Nephron progenitor cell (in vitro differentiated cells): Measurements from ENCODE around the gene BICRAL.

Experiments used
- DNase-seq: peaks from one replicate; pipeline ENCODE4 v3.0.0; 2021
- H3K27ac Mint-ChIP-seq: 2 replicates; pipeline ENCODE4 v1.8.0; 2021; ENCODE audit warnings: mild to moderate bottlenecking, moderate library complexity, mixed read lengths
- H3K27me3 Mint-ChIP-seq: 2 replicates; pipeline ENCODE4 v1.8.0; 2021; ENCODE audit warnings: mild to moderate bottlenecking, low read depth, mixed read lengths; ENCODE audit not compliant: poor library complexity
- H3K36me3 Mint-ChIP-seq: 2 replicates; pipeline ENCODE4 v1.8.0; 2021; ENCODE audit warnings: low read depth, mixed read lengths
- H3K4me1 Mint-ChIP-seq: 2 replicates; pipeline ENCODE4 v1.8.0; 2021; ENCODE audit warnings: mixed read lengths
- H3K4me3 Mint-ChIP-seq: 2 replicates; pipeline ENCODE4 v1.8.0; 2021; ENCODE audit warnings: mild to moderate bottlenecking, moderate library complexity, mixed read lengths
- H3K9me3 Mint-ChIP-seq: 2 replicates; pipeline ENCODE4 v1.8.0; 2021; ENCODE audit warnings: mild to moderate bottlenecking, moderate library complexity, mixed read lengths
- CTCF ChIP-seq: fragments of 200-600 bp; sonication (generic); IDR thresholded peaks from 2 replicates; pipeline ENCODE4 v1.5.0; 2021; ENCODE audit warnings: antibody characterized with exemption

Gene BICRAL

GRCh38 chr6:42751055-42751454 is 30.8 kb upstream of the BICRAL start:
- Mint-ChIP-seq H3K36me3 (peaks cover 9% of the 10 kb centered on the region), H3K27ac (no peak overlapping the region), H3K9me3 (no peaks in the 10 kb centered on the region), H3K27me3 (peaks cover 7% of the 10 kb centered on the region), H3K4me3 (peak overlapping the region; percentile 26), H3K4me1 (peaks cover 34% of the 10 kb centered on the region)
- TF ChIP-seq CTCF: no peak
- DNase-seq: peak; percentile 37

- Mint-ChIP-seq H3K27me3 (peaks cover 9% of the 10 kb centered on the region), H3K27ac (no peak overlapping the region), H3K4me3 (no peak overlapping the region), H3K4me1 (peaks cover 24% of the 10 kb centered on the region), H3K36me3 (peaks cover 5% of the 10 kb centered on the region), H3K9me3 (no peaks in the 10 kb centered on the region)
- no peak for TF ChIP-seq CTCF
- DNase-seq: no peak
Measured at GRCh38 chr6:42754759-42755158, 27.1 kb upstream of the BICRAL start.

GRCh38 chr6:42756722-42757121 is 25.1 kb upstream of the BICRAL start:
- peaks cover 5% of the 10 kb centered on the region for H3K36me3 Mint-ChIP-seq
- no peak overlapping the region for H3K4me3 Mint-ChIP-seq
- no peak for TF ChIP-seq CTCF
- no peaks in the 10 kb centered on the region for H3K9me3 Mint-ChIP-seq
- peaks cover 12% of the 10 kb centered on the region for H3K27me3 Mint-ChIP-seq
- DNase-seq: no peak
- H3K27ac Mint-ChIP-seq: no peak overlapping the region
- peaks cover 16% of the 10 kb centered on the region for H3K4me1 Mint-ChIP-seq

GRCh38 chr6:42758756-42759430 is 23.0 kb upstream of the BICRAL start:
- Mint-ChIP-seq H3K36me3 (peaks cover 4% of the 10 kb centered on the region), H3K27ac (peak overlapping the region; percentile 88), H3K4me3 (no peak overlapping the region), H3K27me3 (peaks cover 12% of the 10 kb centered on the region), H3K9me3 (no peaks in the 10 kb centered on the region), H3K4me1 (peaks cover 11% of the 10 kb centered on the region)
- no peak for DNase-seq
- no peak for TF ChIP-seq CTCF

GRCh38 chr6:42761287-42762067 is 20.4 kb upstream of the BICRAL start:
- Mint-ChIP-seq H3K27me3 (peaks cover 6% of the 10 kb centered on the region), H3K27ac (peak overlapping the region; percentile 36), H3K4me3 (no peak overlapping the region), H3K36me3 (peaks cover 13% of the 10 kb centered on the region), H3K9me3 (no peaks in the 10 kb centered on the region), H3K4me1 (peaks cover 21% of the 10 kb centered on the region)
- no peak for DNase-seq
- TF ChIP-seq CTCF: no peak
